ENCODE results near the gene PLD4.
"Not testable (repeated sequence)": the region's sequence is repeated elsewhere in the genome, so short reads cannot be mapped to it uniquely, and the experiment has no call there.

Gene PLD4

DNA sequence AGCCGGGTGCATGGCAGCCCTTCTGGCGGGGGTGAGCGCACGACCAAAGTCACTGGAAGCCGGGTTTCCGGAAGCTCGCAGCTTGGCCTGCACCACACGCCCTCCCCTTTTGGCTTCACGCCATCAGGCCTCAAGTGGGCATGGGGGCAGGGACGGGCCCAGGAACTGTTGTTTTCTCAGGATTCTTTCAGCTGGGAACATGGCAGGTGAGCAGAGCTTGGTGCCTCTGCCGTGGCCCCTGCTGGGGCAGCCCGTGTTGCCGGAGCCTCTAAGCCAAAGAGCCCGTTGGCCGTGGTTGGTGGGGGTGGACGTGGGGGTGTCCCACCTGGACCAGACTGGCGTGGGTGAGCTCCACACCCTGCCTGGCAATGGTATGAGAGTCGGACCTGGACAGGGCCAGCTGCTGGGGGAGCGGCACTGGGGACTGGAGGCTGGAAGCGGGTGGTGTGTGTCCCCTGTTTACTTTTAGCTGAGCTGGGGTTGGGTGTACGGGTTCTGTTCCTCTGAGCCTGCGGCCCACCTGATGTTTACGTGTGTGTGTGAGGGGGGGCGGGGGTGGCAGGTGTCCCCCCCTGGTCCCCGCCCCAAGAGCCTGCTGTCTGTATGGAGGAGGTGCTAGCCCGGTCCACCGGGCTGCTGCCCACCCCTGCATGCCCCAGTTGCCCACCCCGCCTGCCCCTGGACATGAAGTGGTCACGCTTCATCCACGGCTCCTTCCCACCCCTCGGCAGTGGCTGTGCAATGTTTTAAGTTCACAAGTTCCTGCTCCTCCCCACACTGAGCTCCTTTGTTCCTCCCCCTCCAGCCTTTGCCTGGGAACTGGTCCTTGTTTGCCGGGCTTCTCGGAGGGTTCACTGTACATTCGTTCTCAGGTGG, 28.7 kb upstream of the PLD4 start:
- DNase-seq, result peak; percentile 20
- in situ Hi-C loops (cut with MboI; ENCODE audit: low pct_unique_long_range_greater_than_20kb, low sequenced_read_pairs), result no loop called here

GRCh38 chr14:104897330-104898194, 27.1 kb upstream of the PLD4 start:
- in situ Hi-C loops (cut with MboI; ENCODE audit: low pct_unique_long_range_greater_than_20kb, low sequenced_read_pairs), result no loop called here
- DNase-seq, result no peak

GRCh38 chr14:104898195-104898558, 26.5 kb upstream of the PLD4 start:
- DNase-seq, result no peak
- in situ Hi-C loops (cut with MboI; ENCODE audit: low pct_unique_long_range_greater_than_20kb, low sequenced_read_pairs), result no loop called here

DNA sequence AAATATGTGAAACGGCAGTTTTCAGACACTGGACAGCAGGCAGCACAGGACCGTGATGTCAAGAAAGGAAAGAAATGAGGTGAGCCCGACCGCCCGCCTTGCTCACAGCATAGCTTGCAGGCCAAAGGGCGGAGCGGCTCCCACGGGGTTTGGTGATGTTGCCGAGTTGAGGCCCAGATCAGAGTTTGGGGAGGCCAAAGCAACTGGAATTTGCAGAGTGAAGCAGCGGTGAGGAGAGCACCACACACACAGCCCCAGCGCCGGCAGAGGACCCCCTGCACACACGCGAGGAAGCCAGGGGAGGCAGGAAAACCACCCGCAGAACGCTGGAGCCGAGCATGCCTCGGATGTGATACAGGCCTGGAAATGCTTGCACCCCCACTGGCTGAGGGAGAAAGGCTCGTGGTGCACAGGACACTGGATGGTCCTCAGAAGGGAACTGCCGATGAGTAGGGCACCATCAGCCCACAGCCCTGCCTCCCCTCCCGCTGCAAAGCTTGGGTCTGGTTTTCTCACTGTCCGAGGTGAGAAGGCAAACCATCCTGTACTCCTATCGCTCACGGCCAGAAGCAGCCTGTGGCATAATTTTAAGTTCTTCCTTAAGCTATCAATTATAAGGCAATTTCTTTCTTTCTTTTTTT, 25.7 kb upstream of the PLD4 start:
- no peak for DNase-seq
- in situ Hi-C loops (cut with MboI; ENCODE audit: low pct_unique_long_range_greater_than_20kb, low sequenced_read_pairs), result no loop called here

DNA sequence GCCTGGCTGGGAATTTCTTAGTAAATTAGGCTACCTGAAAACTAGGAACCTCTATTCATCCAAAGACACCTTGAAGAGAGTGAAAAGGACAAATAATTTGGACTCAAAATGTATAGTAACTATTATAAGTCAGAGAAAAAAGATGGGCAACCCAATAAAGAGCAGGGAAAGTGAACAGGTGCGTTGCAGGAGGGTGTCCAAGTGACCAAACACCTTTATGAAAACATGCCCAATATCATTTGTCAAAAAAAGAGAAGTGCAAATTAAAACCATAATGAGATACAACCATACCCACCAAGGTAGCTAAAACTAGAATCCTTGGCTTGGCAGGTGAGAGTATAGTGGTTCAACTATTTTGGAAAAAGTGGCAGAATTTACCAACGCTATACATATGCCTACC, 24.9 kb upstream of the PLD4 start:
- DNase-seq, result no peak
- in situ Hi-C loops (cut with MboI; ENCODE audit: low pct_unique_long_range_greater_than_20kb, low sequenced_read_pairs), result no loop called here

- in situ Hi-C loops (cut with MboI; ENCODE audit: low pct_unique_long_range_greater_than_20kb, low sequenced_read_pairs), result no loop called here
- DNase-seq, result no peak
Measured at GRCh38 chr14:104900639-104901512, 23.8 kb upstream of the PLD4 start.

GRCh38 chr14:104903990-104904389, 20.7 kb upstream of the PLD4 start:
- no peak for DNase-seq
- in situ Hi-C loops (cut with MboI; ENCODE audit: low pct_unique_long_range_greater_than_20kb, low sequenced_read_pairs), result no loop called here

GRCh38 chr14:104904650-104905578, 19.8 kb upstream of the PLD4 start:
- in situ Hi-C loops (cut with MboI; ENCODE audit: low pct_unique_long_range_greater_than_20kb, low sequenced_read_pairs); DNase-seq: not testable (repeated sequence)

- in situ Hi-C loops (cut with MboI; ENCODE audit: low pct_unique_long_range_greater_than_20kb, low sequenced_read_pairs), result not testable (repeated sequence)
Measured at GRCh38 chr14:104905579-104905933, 19.1 kb upstream of the PLD4 start.

GRCh38 chr14:104908303-104908702, 16.4 kb upstream of the PLD4 start:
- in situ Hi-C loops (cut with MboI; ENCODE audit: low pct_unique_long_range_greater_than_20kb, low sequenced_read_pairs), result no loop called here

More at GRCh38 chr14:104905579-104905933, 19.1 kb upstream of the PLD4 start:
- not testable (repeated sequence) for DNase-seq

DNA sequence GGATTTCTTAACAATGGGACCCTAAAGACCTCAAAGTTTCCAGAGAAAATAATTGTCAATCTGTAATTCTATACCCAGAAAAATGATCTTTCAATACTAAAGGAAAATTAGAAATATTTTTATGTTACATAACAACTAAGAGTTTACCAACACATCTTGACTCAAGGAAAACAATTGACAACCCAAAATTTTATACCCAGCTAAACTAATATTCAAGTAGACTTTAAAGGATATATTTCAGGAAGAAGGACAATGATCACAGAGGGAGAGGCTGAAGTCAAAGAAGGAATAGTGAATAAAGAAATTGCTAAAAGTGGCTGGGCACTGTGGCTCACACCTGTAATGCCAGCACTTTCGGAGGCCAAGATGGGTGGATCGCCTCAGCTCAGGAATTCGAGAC, 12.6 kb upstream of the PLD4 start:
- DNase-seq, result no peak
- in situ Hi-C loops (cut with MboI; ENCODE audit: low pct_unique_long_range_greater_than_20kb, low sequenced_read_pairs), result no loop called here

More at GRCh38 chr14:104908303-104908702, 16.4 kb upstream of the PLD4 start:
- DNase-seq, result no peak

- no peak for DNase-seq
- in situ Hi-C loops (cut with MboI; ENCODE audit: low pct_unique_long_range_greater_than_20kb, low sequenced_read_pairs), result no loop called here
Measured at GRCh38 chr14:104913435-104913834, 11.2 kb upstream of the PLD4 start.

DNA sequence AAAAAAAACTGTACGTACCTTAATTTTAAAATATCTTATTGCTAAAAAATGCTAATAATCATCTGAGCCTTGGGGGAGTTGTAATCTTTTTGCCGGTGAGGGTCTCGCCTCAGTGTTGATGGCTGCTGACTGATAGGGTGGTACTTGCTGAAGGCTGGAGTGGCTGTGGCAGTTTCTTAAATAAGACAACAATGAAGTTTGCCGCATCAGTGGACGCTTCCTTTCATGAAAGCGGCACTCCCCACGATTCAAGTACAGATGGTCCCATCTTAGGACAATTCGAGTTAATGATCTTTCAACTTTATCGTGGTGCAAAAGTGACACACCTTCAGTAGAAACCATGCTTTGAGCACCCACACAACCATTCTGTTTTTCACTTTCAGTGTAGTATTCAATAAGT, 7.6 kb upstream of the PLD4 start:
- in situ Hi-C loops (cut with MboI; ENCODE audit: low pct_unique_long_range_greater_than_20kb, low sequenced_read_pairs), result no loop called here
- DNase-seq, result no peak

GRCh38 chr14:104917993-104918392, 6.7 kb upstream of the PLD4 start:
- in situ Hi-C loops (cut with MboI; ENCODE audit: low pct_unique_long_range_greater_than_20kb, low sequenced_read_pairs), result no loop called here
- DNase-seq, result no peak

DNA sequence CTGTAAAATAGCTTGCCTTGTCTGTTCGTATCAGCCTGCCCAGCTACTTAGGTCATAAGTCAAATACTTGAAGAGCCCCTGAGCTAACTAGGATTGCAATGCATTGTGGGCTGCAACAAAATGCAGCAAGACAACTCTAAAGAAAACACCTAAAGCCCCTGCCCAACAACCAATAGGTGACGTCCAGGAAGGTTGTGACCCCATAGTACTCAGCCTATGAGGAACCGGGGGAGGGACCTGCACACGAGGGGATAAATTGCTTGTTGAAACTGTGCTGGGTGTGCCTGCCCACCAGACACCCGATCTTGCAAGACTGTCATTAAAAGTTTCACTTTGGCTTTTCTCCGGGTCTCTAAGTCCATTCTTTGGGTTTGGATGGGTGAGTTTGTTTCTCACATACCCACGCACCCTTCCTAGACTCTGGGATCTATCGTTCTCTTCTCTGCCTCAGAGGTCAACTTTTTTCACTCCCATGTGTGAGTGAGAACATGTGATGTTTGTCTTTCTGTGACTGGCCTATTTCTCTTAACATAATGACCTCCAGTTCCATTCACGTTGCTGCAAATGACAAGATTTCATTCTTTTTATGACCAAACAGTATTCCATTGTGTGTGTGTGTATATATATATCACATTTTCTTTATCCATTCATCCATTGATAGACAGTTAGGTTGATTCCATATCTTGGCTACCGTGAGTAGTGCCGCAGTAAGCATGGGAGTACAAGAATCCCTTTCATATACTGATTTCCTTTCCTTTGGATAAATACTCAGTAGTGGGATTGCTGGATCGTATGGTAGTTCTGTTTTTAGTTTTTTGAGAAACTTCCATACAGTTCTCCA, 5.3 kb upstream of the PLD4 start:
- DNase-seq; in situ Hi-C loops (cut with MboI; ENCODE audit: low pct_unique_long_range_greater_than_20kb, low sequenced_read_pairs): not testable (repeated sequence)

GRCh38 chr14:104919993-104920315, 4.7 kb upstream of the PLD4 start:
- in situ Hi-C loops (cut with MboI; ENCODE audit: low pct_unique_long_range_greater_than_20kb, low sequenced_read_pairs), result no loop called here
- no peak for DNase-seq

Data from KBM-7 (cell line).